Glutamatergic neuron (in vitro differentiated cells): ENCODE results near the gene TPD52L2. TPM values are rescaled to one million over a fixed set of nuclear protein-coding genes. Genes with fewer than 3 reads are reported as not detected.
A peak's percentile ranks its signal among the peaks of the same experiment; 100 is the strongest.

ENCODE experiments used
- DNase-seq: peaks from one replicate; pipeline ENCODE4 v3.0.0; 2022
- H3K27ac Mint-ChIP-seq: one replicate; pipeline ENCODE4 v1.8.0; 2020; ENCODE audit warnings: mild to moderate bottlenecking, mixed read lengths, inconsistent platforms; ENCODE audit not compliant: unreplicated experiment
- H3K27me3 Mint-ChIP-seq: one replicate; pipeline ENCODE4 v1.8.0; 2020; ENCODE audit warnings: mild to moderate bottlenecking, moderate library complexity, mixed read lengths, inconsistent platforms; ENCODE audit not compliant: unreplicated experiment
- H3K36me3 Mint-ChIP-seq: one replicate; pipeline ENCODE4 v1.8.0; 2020; ENCODE audit warnings: mild to moderate bottlenecking, mixed read lengths, inconsistent platforms; ENCODE audit not compliant: unreplicated experiment
- H3K4me1 Mint-ChIP-seq: one replicate; pipeline ENCODE4 v1.8.0; 2020; ENCODE audit warnings: mild to moderate bottlenecking, low read depth, mixed read lengths, inconsistent platforms; ENCODE audit not compliant: unreplicated experiment
- H3K4me3 Mint-ChIP-seq: one replicate; pipeline ENCODE4 v1.8.0; 2020; ENCODE audit warnings: mild to moderate bottlenecking, mixed read lengths, inconsistent platforms; ENCODE audit not compliant: unreplicated experiment
- H3K9me3 Mint-ChIP-seq: one replicate; pipeline ENCODE4 v1.8.0; 2020; ENCODE audit warnings: mild to moderate bottlenecking, moderate library complexity, mixed read lengths, inconsistent platforms; ENCODE audit not compliant: unreplicated experiment
- CTCF ChIP-seq: fragments of 200-600 bp; sonication (generic); IDR thresholded peaks from one replicate; pipeline ENCODE4 v1.5.0; 2021; ENCODE audit not compliant: partially characterized antibody, unreplicated experiment
- total RNA-seq: library from RNA; stranded (reverse); fragmentation: NEBNext Ultra II Directional; extraction: Animal tissue kit (Norgen Biotek cat#: 25700); gene quantifications from one replicate; pipeline ENCODE4 v1.2.1, GENCODE V29; 2021; ENCODE audit not compliant: unreplicated experiment

Gene TPD52L2
- total RNA-seq, 1 donor from 2014 or later: 109 TPM

- no peak overlapping the region for H3K4me3 Mint-ChIP-seq
- peaks cover 13% of the 10 kb centered on the region for H3K4me1 Mint-ChIP-seq
Observed at GRCh38 chr20:63881451-63882226, 16.6 kb downstream of the TPD52L2 start.

GRCh38 chr20:63882257-63883200 is 17.5 kb downstream of the TPD52L2 start:
- Mint-ChIP-seq H3K9me3 (peaks cover 3% of the 10 kb centered on the region), H3K4me3 (no peak overlapping the region), H3K27ac (peak overlapping the region; percentile 38), H3K27me3 (peaks cover 10% of the 10 kb centered on the region), H3K4me1 (peaks cover 12% of the 10 kb centered on the region), H3K36me3 (no peaks in the 10 kb centered on the region)
- TF ChIP-seq CTCF: no peak
- no peak for DNase-seq

More at GRCh38 chr20:63881451-63882226, 16.6 kb downstream of the TPD52L2 start:
- TF ChIP-seq CTCF: no peak
- peaks cover 10% of the 10 kb centered on the region for H3K27me3 Mint-ChIP-seq
- H3K36me3 Mint-ChIP-seq: no peaks in the 10 kb centered on the region
- H3K9me3 Mint-ChIP-seq: peaks cover 3% of the 10 kb centered on the region
- no peak overlapping the region for H3K27ac Mint-ChIP-seq
- DNase-seq: no peak

GRCh38 chr20:63883201-63883593 is 18.1 kb downstream of the TPD52L2 start:
- Mint-ChIP-seq H3K27me3 (peaks cover 10% of the 10 kb centered on the region), H3K9me3 (peaks cover 3% of the 10 kb centered on the region), H3K4me1 (peaks cover 7% of the 10 kb centered on the region), H3K36me3 (no peaks in the 10 kb centered on the region), H3K27ac (no peak overlapping the region), H3K4me3 (no peak overlapping the region)
- no peak for DNase-seq
- no peak for TF ChIP-seq CTCF

GRCh38 chr20:63884506-63885263 is 19.6 kb downstream of the TPD52L2 start:
- Mint-ChIP-seq H3K4me1 (no peaks in the 10 kb centered on the region), H3K27ac (no peak overlapping the region), H3K36me3 (no peaks in the 10 kb centered on the region), H3K4me3 (no peak overlapping the region), H3K9me3 (no peaks in the 10 kb centered on the region), H3K27me3 (peaks cover 10% of the 10 kb centered on the region)
- DNase-seq: no peak
- TF ChIP-seq CTCF: no peak
